Tibial nerve (tissue), 4 donors: Measurements from ENCODE around the gene USP50. TPM values are rescaled to one million over a fixed set of nuclear protein-coding genes. Genes with fewer than 3 reads are reported as not detected.

Source experiments
- small RNA-seq: library from RNA; depleted of rRNA; stranded (forward); fragments of <200 nt; gene quantifications from one replicate; pipeline ENCODE3, GENCODE V24; 2016
- total RNA-seq, 4 donors: library from RNA; depleted of rRNA; stranded (reverse); fragments of >200 nt; gene quantifications; one replicate each; pipeline ENCODE4 v1.1.0, GENCODE V29; 2016

Gene USP50
- total RNA-seq, 4 donors from 2014 or later = 1.5 to 2.2 TPM; not detected in 2

Small RNA genes within 50 kb of the gene (small RNA-seq; reads per million reads assigned to genes)
- gene RNA5SP395 = not detected

Other genes starting within 250 kb of the USP50 start
- 10 to 100 TPM; 13.3 to 22.2 (median 17.4) TPM for gene GABPB1, start 191.5 kb downstream of the USP50 start, total RNA-seq
- gene USP8, start 122.3 kb downstream of the USP50 start, total RNA-seq = 10 to 100 TPM; 39.8 to 97.2 (median 53.5) TPM
- gene TRPM7, start 140.1 kb upstream of the USP50 start, total RNA-seq = 10 to 100 TPM; 57.3 to 97.5 (median 68.0) TPM
- gene SPPL2A, start 219.0 kb upstream of the USP50 start, total RNA-seq = 100 to 1,000 TPM in 3 of 4 donors, 10 to 100 TPM in 1; 97.8 to 576 (median 301) TPM